ENCODE measurements around the gene SH3GL1.

SH3GL1 gene

DNA sequence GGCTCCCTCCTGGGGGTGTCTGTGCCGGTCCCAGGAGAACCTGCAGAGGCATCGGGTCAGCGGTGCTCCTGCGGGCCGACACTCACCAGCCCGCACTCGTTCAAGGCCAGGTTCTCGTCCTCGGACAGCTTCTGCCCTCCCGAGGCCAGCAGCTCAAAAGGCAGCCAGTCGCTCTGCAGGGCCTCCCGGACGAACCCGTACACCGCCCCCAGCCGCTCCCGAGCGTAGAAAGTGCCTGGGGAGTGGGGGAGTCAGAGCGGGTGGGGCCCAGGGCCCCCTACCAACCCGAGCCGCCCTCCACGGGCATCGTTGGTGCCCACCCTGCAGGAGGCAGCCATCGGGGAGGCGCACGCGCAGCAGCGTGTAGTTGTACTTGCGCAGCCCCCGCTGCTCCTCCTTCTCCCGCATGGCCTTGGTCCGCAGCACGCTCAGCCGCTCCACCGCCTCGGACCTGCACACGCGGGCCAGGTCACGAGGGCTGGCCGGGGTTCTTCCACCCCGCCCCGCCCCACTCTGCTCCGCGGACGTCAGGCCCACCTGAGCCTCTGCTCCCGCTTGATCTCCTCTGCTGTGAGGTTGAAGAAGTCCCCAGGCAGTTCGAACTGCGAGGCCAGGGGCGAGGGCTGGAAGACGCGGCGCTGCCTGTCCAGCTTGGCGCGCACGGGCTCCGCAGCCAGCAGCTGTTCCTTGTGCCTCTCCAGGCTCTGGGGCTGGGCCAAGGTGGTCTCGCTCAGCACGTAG is 45.8 kb upstream of the SH3GL1 start:
- DNase-seq (ENCODE audit: extremely low read depth, low read depth): no peak
- H3K4me3 ChIP-seq (replicated peaks; ENCODE audit: low read depth, low read length): no peak overlapping the region
- TF ChIP-seq, protein P1, sequence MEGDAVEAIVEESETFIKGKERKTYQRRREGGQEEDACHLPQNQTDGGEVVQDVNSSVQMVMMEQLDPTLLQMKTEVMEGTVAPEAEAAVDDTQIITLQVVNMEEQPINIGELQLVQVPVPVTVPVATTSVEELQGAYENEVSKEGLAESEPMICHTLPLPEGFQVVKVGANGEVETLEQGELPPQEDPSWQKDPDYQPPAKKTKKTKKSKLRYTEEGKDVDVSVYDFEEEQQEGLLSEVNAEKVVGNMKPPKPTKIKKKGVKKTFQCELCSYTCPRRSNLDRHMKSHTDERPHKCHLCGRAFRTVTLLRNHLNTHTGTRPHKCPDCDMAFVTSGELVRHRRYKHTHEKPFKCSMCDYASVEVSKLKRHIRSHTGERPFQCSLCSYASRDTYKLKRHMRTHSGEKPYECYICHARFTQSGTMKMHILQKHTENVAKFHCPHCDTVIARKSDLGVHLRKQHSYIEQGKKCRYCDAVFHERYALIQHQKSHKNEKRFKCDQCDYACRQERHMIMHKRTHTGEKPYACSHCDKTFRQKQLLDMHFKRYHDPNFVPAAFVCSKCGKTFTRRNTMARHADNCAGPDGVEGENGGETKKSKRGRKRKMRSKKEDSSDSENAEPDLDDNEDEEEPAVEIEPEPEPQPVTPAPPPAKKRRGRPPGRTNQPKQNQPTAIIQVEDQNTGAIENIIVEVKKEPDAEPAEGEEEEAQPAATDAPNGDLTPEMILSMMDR (IDR thresholded peaks at IDR 0.05; ENCODE audit: low read depth, low read length, missing control alignments): no peak

DNA sequence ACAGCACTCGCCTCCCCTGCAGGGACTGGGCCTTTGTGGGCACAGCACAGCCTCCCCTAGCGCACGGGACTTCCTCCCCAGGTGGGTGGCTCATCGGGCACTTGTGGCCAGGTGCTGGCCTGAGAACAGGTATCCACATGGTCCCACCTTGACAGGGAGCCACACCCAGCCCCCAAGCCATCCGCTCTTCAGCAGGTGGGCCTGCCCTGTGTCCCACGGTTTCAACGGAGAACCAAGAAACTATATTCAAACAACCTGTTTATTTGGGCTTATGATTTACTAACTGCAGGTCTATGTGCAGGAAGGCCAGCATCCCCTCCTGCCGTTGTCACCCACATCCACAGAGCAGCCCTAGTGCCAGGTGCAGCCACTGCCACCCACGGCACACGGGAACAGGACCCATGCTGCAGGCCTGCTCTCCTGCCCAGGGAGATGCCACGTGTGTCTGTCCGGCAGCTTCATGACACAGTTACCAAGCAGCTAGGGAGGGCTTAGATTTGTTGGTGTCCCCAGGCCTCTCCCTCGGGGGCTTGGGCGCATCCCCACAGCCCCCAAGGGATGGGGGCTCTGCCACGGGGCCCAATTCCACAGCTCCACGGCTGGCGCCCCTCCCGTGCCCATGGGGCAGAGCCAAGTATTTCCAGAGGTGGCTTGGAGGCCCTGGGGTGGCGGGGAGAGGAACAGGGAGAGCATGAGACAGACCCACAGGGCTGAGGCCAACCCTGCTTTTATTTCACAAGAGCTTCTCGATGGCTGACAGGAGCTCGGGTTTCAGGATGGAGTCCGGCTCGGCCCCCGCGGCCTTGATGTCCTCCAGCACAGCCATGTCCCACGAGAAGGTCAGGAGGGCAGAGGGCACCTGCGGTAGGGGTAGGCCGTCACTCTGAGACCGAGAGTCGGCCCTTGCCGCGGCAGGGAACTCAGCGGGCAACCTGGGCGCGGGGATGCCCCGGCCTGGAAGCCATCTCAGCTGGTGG is 44.7 kb upstream of the SH3GL1 start:
- TF ChIP-seq, protein P1 (IDR thresholded peaks at IDR 0.05; ENCODE audit: low read depth, low read length, missing control alignments): no peak
- no peak for DNase-seq (ENCODE audit: extremely low read depth, low read depth)
- H3K4me3 ChIP-seq (replicated peaks; ENCODE audit: low read depth, low read length): no peak overlapping the region

DNA sequence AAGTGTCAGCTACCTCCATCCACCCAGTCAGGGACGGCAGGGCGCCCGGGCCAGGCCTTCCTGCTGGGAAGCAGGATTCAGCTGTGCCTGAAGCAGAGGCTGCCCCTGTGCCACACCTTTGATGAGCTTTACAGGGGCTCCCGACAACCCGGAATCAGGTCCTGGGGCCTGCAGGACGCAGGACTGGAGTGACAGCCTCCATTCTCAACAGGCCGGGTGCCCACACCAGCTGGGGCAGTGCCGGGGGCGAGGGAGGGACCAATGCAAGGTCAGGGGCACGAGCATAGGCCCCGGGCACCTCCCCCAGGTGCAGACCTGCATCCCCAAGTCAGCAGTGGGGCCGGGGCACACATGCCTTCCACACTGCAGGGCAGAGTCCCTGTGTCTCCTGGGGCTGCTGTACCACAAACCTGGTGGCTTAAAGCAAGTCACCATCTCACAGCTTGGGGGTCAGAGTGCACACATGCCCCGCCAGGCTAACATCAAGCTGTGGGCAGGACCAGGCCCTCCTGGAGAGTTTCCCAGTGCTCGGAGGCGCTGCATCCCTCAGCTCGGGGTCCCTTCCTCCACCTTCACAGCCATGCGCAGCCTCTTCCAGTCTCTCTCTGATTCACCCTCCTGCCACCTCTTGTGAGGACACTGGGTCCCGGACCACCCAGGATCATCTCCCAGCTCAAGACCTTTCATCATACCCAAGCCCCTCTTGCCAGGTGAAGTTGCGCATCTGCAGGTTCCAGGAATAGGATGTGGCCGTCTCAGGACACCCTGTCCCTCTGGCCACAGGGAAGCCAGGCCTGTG is 43.8 kb upstream of the SH3GL1 start:
- TF ChIP-seq, protein P1 (IDR thresholded peaks at IDR 0.05; ENCODE audit: low read depth, low read length, missing control alignments): no peak
- no peak for DNase-seq (ENCODE audit: extremely low read depth, low read depth)
- H3K4me3 ChIP-seq (replicated peaks; ENCODE audit: low read depth, low read length): no peak overlapping the region

DNA sequence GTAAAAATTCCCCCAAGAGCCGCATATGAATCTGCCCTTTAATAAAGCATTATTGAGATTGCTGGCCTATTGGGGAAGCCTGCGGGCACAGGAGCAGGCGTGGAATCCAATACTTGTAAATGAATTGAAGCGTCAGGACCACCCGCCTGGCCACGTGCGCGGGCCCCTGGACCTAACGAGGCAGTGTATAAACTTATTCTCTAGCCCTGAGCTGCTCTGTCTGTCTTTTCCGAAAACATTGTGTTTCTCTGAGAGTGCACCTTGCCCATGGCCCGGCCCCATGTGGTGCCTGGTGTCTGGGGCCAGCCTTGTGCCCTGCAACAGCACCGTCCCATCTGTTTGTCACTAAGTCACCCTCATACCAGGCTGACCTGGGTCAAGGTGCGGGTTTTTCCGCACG is 42.8 kb upstream of the SH3GL1 start:
- H3K4me3 ChIP-seq (replicated peaks; ENCODE audit: low read depth, low read length): no peak overlapping the region
- no peak for DNase-seq (ENCODE audit: extremely low read depth, low read depth)
- TF ChIP-seq, protein P1 (IDR thresholded peaks at IDR 0.05; ENCODE audit: low read depth, low read length, missing control alignments): no peak

DNA sequence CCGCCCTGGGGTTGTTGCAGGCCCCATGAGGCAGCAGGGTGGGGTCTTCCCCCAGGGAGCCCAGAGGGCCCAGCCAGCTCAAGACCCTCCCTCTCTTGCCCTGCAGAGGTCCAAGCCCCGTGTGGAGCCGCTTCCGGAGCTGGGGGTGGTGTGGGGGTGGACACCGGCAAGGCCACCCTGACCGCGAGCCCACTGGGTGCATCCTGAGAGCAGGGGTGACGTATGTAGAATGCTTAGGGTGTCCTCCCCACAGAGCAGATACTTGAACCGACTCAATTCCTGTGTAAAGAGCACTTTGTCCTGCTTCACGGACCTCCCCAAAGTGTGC is 42.4 kb upstream of the SH3GL1 start:
- no peak overlapping the region for H3K4me3 ChIP-seq (replicated peaks; ENCODE audit: low read depth, low read length)
- no peak for DNase-seq (ENCODE audit: extremely low read depth, low read depth)
- TF ChIP-seq, protein P1 (IDR thresholded peaks at IDR 0.05; ENCODE audit: low read depth, low read length, missing control alignments): no peak

DNA sequence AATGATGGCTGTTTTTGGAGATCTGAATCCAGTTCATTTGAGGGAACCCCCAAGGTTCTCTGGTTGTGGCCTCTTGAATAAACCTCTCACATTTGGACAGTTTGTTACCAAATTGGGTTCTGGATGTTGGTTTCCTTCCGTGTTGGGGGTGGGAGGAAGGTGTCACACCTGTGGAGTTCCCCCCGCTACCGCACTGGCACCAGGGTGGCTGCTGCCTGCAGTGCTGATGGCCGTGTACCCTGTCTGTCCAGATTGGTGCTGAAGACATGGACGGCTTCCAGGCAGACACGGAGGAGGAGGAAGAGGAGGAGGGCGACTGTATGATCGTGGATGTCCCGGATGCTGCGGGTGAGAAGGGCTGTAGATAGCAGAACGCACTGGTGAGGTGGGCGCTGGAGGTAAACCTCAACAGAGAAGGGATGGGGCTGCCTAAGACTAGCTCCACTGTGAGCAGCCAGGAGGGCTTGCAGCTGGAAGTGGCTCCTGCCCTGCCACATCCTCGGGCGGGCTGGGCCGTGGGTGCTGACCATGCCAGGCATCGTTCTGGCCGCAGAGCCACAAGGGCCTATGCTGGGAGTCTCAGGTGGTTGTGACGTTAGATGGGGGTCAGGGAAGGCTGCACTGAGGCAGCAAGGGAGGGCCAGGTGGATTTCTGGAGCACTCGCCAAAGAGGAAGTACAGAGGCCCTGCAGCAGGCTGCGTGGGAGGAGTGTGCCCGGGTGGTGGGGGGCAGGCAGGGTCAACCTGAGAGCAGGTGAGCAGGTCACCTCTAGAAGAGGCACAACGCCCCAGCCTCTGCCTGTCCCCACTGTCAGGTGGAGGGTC is 41.9 kb upstream of the SH3GL1 start:
- H3K4me3 ChIP-seq (replicated peaks; ENCODE audit: low read depth, low read length): no peak overlapping the region
- DNase-seq (ENCODE audit: extremely low read depth, low read depth): no peak
- TF ChIP-seq, protein P1 (IDR thresholded peaks at IDR 0.05; ENCODE audit: low read depth, low read length, missing control alignments): no peak

All from HFF-Myc (cell line).